Stimulated activated CD4-positive, alpha-beta T cell treated with anti-CD3 and anti-CD28 coated beads, Interleukin-4, amount 100 ng/mL, for 24 hours (primary cell): ENCODE data around the gene GAPDH.
"Not testable (repeated sequence)": the region's sequence is repeated elsewhere in the genome, so short reads cannot be mapped to it uniquely, and the experiment has no call there.

Source experiments
- DNase-seq: peaks from one replicate; pipeline ENCODE4 v3.0.0-alpha.2; 2020

Gene GAPDH

DNA sequence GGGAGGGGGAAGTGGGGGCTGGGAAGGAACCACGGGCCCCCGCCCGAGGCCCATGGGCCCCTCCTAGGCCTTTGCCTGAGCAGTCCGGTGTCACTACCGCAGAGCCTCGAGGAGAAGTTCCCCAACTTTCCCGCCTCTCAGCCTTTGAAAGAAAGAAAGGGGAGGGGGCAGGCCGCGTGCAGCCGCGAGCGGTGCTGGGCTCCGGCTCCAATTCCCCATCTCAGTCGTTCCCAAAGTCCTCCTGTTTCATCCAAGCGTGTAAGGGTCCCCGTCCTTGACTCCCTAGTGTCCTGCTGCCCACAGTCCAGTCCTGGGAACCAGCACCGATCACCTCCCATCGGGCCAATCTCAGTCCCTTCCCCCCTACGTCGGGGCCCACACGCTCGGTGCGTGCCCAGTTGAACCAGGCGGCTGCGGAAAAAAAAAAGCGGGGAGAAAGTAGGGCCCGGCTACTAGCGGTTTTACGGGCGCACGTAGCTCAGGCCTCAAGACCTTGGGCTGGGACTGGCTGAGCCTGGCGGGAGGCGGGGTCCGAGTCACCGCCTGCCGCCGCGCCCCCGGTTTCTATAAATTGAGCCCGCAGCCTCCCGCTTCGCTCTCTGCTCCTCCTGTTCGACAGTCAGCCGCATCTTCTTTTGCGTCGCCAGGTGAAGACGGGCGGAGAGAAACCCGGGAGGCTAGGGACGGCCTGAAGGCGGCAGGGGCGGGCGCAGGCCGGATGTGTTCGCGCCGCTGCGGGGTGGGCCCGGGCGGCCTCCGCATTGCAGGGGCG, at the start of gene GAPDH:
TSS of gene GAPDH (plus strand) at position 595 of the 772 bp plus-strand sequence. CDS start 316 bp downstream, outside the sequence.
- peak; percentile 92 for DNase-seq

DNA sequence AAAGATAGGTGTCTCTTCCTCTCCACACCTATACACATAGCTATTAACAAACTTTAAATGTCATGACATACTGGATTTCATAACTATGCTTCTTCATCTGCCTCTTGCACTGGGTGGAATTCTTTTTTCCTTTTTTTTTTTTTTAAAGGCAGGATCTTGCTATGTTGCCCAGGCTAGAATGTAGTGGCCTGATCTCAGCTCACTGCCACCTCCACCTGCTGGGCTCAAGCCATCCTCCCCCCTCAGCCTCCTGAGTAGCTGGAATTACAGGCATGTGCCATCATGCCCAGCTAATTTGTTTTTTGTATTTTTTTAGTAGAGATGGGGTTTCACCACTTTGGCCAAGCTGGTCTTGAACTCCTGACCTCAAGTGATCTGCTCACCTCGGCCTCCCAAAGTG, 46.1 kb upstream of the GAPDH start:
- DNase-seq, result no peak

DNA sequence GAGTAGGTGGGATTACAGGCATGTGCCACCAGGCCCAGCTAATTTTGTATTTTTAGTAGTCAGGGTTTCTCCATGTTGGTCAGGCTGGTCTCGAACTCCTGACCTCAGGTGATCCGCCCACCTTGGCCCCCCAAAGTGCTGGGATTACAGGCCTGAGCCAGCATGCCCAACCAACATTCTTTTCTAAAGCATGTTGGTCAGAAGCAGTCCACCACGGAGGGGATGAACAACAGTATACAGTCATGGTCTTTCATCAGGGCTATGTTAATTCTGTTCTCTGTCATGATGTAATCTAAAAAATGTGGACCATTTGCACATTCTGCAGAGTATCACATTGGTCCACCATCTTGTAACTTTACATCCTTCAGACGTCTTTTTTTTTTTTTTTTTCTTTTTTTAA, 44.9 kb upstream of the GAPDH start:
- no peak for DNase-seq

DNA sequence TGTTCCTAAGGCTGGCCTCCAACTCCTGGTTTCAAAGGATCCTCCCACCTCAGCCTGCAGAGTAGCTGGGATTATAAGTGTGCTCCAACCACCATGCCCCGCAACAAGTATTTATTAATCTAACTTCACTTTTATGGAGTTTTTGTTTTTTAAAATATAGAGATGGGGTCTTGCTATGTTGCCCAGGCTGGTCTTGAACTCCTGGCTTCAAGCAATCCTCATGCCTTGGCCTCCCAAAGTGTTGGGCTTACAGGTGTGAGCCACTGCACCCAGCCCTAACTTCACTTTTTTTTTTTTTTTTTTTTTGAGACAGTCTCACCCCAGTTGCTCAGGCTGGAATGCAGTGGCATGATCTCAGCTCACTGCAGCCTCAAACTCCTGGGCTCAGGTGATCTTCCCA, 43.6 kb upstream of the GAPDH start:
- DNase-seq, result not testable (repeated sequence)

DNA sequence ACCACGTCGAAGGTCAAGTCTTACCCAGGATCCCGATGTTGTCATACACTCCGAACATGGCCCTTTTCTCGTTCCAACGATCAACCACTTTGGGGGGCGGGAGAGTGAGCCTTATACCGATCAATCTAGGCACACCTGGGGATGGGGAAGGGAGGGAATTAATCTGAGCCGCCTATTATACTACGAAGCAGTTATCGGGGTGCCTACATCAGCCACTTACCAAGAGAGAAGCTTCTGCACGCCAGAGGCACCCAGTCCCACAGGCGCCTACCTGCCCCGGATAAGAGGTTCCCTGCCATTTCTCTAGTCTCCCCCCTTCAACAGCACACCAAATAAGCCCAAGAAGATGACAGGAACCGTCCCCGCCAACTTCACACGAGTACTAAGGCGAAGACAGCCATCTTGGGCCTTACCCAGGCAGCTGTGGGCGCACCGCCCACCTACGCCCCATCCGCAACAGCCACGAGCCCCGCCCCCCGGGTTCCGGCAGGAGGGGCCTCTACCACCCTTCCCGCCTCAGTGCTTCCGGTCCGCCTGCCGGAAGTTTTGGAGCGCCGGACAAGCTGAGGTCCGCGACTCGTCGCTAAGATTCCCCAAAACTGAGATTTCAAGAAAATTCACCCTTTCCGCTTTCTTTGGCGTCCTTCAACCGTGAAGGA, 41.4 kb upstream of the GAPDH start, which contains the start of gene MRPL51:
TSS of gene MRPL51 (minus strand) at position 425 of the 659 bp plus-strand sequence. CDS start at position 299, 126 bp downstream.
- DNase-seq, result peak; percentile 98

DNA sequence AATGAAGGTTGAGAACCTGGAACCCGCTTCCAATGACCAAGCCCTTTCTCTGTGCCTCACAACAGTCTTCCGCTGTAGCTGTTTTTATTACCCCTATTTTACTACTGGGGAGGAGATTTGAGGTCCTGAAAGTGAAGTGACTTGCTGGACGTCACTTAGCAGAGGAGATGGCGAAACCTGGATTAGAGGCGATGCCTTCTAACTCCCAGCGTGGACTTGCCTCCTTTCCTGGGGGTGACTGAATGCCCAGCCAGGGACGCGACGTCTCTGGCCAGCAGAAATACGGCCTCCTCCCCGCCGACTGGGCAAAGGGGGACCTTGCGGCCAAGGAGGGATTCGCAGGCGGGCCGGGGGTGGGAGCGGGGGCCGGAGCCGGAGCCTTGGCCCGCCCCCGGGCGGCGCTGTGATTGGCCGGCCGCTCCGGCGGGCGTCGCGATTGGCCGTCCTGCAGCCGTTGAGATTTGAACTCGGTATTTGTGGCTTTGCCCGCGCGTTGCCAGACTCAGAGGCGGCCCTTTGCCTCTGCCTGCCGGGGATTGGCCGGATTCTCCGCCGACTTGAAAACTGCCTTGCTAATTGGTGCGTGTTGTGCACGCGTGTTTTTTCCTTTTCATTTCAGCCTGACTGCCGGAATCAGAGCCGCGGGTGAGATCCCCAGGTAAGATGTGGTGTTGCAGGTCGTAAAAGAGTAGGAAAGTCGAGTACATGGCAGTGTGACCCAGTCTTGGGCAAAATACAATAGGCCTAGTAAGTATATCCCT, 40.6 kb upstream of the GAPDH start, which contains the start of gene NCAPD2:
TSS of gene NCAPD2 (plus strand) at position 606 of the 761 bp plus-strand sequence. CDS start 997 bp downstream, outside the sequence.
- DNase-seq, result peak; percentile 96

DNA sequence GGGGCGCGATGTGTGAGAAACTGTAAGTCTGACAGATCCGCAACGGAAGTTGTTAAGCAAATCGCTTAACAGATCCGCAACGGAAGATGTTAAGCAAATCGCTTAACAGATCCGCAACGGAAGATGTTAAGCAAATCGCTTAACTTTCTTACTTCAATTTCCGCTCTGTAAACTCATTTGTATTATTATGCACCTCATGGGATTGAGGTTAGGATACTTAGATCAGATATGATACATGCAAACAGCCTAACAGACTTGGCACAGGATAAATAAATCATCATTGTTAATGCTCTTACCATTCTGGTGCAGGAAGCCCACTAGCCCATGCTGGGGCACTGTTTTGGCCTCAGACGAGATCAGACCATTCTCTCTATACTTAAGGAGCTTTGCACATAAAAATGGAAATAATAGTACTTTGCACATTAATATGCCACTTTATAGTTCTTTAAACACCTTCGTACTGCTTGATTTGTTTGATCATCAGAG, 40.0 kb upstream of the GAPDH start:
- DNase-seq, result peak; percentile 11

DNA sequence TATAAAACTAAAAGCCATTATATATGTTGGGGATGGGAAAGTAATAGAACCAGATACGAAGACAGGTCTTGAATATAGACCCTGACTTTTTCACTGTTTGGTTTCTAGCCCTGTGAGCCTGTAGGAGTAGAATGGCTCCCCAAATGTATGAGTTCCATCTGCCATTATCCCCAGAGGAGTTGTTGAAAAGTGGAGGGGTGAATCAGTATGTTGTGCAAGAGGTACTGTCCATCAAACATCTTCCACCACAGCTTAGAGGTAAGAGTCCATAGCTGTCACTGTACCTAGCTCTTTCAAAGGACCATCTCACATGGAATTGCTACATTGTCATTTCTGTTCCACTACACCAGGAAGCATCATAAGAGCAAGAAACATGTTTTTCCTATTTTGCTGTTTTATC, 39.3 kb upstream of the GAPDH start:
- no peak for DNase-seq

DNA sequence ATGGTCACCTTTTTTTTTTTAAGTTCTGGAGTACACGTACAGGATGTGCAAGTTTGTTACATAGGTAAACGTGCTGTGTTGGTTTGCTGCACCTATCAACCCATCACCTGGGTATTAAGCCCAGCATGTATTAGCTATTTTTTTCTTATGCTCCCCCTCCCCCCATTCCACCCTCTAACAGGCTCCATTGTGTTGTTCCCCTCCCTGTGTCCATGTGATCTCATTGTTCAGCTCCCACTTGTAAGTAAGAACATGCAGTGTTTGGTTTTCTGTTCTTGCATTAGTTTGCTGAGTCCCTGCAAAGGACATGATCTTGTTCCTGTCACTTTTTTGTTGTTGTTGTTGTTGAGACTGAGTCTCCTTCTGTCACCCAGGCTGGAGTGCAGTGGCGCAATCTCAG, 37.0 kb upstream of the GAPDH start:
- not testable (repeated sequence) for DNase-seq

DNA sequence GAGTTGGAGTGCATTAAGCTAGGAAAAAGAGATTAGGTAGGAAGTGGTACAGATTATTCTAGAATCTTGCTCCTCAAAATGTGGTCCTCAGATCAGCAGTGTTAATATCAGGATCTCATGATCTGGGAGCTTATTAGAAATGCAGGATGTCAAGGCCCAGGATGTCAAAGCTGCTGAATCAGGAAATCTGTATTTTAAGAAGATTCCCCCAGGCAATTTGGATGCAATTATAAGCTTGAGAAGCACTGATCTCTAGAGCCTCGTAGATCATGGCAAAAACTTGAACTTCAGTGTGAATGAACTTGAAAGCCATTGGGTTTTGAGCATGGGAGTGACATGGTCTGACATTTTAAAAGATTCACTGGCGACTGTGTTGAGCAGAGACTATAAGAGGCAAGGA, 33.9 kb upstream of the GAPDH start:
- DNase-seq, result no peak

DNA sequence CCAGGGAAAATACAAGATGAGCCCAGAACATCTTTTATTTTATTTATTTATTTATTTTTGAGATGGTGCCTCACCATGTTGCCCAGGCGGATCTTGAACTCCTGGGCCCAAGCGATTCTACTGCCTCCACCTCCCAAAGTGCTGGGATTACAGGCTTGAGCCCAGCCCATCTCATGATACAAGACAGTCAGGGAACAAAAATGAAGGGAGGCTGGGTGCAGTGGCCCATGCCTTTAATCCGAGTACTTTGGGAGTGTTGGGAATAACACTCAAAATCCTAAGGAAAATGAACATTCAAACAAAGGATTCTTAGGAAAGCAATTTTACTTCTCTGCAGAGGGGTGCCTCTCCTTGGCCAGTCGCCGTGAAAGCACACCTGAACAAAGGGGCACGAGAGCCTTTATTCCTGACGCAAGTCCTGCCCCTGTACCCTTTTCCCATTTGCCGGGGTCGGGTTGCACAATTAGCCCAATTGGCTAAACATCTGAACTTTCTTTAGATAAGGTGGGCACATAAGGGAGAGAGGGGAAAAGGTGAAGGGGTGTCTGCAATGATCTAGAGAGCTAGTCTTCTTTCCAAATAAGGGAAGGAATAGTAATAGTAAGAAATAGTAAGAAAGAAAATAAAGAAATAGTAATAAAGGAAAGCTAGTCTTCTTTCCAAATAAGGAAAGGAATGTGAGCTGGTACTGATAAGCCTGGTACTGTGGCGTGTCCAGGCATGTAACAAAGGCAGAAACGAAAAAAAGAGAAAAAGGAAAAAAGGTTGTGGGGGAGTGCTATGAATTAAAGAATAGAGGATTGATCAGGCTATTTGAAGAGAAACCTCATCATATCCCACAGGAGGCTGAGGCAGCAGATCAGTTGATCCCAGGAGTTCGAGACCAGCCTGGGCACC, 27.0 kb upstream of the GAPDH start:
- DNase-seq, result no peak

DNA sequence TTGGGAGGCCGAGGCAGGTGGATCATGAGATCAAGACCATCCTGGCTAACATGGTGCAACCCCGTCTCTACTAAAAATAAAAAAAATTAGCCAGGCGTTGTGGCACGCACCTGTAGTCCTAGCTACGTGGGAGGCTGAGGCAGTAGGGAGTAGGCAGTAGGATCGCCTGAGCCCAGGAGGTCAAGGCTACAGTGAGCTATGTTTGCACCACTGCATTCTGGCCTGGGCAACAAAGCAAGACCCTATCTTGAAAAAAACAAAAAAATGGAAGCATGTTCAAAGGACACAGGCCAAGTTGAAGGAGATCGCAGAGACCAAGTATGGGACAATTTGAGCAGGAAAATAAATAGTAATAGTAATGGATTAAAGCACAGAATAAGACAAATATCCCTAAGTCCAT, 26.2 kb upstream of the GAPDH start:
- DNase-seq, result no peak

DNA sequence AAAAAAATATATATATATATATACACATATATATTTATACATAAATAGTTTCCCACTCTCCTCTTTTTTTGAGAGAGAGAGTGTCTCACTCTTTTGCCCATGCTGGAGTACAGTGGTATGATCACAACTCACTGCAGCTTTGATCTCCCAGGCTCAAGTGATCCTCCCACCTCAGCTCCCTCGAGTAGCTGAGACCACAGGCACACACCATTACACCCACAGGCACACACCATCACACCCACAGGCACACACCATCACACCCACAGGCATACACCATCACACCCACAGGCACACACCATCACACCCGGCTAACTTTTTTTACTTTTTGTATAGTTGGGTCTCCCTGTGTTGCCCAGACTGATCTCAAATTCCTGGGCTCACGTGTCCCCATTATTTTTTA, 14.1 kb upstream of the GAPDH start:
- no peak for DNase-seq

DNA sequence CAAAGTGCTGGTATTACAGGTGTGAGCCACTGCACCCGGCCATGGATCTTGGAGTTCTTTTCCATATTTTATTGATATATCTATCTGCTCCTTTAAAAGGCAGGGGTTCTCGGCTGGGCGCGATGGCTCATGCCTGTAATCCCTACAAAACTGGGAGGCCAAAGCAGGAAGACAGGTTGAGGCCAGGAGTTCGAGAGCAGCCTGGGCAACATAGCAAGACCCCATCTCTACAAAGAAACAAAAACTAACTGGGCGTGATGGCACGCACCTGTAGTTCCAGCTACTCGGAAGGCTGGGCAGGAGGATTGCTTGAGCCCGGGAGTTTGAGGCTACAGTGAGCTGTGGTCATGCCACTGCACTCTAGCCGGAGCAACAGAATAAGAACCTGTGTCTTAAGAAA, 12.1 kb upstream of the GAPDH start:
- DNase-seq, result no peak

DNA sequence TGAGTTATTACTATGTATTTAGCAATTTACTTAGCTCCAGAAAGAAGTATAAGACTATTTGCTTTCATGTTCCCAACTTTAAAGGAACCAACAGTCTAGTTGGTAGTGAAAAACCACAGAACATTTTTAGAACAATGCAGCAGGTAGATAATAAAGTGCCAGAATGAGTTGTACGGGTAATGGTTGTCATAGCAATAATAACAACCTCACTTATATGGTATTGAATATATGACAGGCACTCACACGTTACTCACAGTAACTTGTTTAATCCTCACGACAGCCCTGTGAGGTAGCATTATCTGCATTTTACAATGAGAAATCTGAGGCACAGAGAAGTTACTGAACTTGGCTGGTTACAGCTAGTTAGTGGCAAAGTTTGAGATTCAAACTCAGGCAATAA, 10.6 kb upstream of the GAPDH start:
- no peak for DNase-seq

DNA sequence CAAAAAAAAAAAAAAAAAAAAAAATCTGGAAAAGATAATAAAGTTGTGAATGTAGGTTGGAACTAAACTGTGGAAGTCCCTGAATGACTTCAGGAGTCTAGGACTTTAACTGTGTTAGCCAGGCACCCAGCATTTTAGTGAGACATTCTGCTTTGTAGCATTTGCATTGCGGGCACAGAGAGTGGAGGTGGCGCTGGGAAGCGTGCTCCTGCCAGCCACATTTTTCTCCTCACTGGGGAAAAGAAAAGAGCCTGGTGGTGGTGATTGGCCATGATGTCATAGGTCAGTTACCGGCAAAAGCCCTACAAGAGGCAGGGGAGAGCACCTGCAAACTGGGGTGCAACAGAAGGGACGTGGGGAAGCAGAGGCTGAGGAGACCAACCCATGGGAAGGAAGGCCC, 9.7 kb upstream of the GAPDH start:
- no peak for DNase-seq

DNA sequence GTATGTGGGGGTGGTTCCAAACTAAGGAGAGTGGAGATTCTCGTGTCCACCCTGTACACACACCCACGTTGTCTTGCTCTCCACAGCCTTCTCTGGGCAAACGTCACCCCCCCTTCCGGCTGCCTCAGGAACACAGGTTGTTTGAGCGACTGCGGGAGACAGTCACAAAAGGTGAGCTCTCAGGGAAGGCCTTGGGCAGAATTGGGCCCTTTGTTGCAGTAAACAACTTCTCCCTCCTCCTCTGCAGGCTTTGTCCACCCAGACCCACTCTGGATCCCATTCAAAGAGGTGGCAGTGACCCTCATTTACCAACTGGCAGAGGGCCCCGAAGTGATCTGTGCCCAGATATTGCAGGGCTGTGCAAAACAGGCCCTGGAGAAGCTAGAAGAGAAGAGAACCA, 8.1 kb upstream of the GAPDH start:
- no peak for DNase-seq

DNA sequence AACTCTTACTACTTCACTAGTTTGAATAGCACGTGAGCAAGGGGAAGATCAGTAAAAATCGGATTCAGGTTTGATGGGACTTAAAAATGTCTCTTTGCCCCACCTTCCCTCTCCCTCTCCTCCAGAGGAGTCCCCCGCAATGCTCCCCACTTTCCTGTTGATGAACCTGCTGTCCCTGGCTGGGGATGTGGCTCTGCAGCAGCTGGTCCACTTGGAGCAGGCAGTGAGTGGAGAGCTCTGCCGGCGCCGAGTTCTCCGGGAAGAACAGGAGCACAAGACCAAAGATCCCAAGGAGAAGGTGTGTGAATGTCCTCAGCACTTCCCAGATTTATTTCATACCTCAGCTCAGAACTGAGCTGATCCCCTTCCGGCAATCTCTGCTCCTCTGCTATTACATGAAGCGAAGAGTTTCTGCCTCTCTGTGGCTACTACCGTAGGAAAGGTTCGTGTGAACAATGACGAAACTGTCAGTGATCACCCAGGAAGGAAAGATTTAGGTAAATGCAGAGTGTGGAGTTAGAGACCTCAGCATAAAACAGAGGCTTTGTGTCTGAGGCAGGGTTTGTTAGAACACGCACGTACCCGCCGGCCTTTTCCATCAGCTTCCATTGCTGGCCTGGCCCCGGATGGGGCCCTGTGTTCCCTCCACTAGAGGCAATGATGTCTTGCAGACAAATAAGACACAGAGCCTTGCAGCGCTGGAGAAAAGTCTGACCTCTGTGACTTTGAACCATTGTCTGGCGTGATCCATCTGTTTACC, 7.4 kb upstream of the GAPDH start:
- no peak for DNase-seq

DNA sequence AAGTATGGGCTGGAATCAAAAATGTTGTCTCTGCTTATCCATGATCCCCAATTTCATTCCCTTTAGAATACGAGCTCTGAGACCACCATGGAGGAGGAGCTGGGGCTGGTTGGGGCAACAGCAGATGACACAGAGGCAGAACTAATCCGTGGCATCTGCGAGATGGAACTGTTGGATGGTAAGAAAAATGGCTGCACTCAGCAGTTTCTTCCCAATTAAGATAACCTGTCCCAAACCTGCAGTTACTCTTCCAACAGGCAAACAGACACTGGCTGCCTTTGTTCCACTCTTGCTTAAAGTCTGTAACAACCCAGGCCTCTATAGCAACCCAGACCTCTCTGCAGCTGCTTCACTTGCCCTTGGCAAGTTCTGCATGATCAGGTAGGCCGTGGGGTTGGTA, 6.6 kb upstream of the GAPDH start:
- DNase-seq, result no peak

DNA sequence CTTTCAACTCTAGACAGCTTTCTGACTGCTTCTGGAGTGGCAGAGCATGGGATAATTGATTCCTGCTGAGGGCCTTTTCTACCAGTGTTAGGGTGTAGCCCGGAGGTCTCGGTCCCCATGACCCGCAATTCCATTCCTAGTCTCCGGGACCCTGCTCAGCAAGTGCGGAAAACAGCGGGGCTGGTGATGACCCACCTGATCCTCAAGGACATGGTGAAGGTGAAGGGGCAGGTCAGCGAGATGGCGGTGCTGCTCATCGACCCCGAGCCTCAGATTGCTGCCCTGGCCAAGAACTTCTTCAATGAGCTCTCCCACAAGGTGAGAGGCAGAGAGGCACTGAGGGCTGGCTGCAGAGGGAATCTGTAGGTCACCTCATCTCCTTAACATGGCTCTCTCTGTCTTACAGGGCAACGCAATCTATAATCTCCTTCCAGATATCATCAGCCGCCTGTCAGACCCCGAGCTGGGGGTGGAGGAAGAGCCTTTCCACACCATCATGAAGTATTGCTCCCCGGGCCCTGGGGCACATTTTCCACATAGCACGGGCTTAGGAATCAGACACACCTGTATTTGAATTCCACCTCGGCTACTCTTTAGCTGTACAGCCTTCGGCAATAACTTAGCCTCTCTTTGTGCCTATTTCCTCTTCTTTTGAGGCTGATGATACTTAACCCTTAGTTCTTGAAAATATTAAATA, 5.6 kb upstream of the GAPDH start:
- no peak for DNase-seq

DNA sequence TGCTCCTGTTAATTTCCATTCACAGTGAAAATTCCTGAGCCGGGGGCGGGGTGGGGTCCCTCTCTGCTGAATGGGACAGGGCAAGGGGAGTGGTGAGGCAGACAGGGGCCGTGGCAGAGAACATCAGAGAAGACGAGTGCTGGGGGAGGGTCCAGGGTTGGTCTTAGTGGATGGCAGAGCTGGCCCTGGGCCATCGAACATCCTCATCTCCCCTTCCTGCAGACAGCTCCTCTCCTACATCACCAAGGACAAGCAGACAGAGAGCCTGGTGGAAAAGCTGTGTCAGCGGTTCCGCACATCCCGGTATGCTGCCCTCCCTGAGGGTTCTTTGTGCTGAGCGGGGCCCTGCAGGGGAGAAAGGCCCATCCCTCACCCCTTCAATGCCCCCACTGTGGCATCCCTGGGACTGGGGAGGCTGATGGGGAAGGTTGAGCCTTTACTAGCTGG, 5.0 kb upstream of the GAPDH start:
- no peak for DNase-seq
